ENCODE measurements around the gene ASPHD2.
"Not testable (repeated sequence)": the region's sequence is repeated elsewhere in the genome, so short reads cannot be mapped to it uniquely, and the experiment has no call there.

The ASPHD2 gene

DNA sequence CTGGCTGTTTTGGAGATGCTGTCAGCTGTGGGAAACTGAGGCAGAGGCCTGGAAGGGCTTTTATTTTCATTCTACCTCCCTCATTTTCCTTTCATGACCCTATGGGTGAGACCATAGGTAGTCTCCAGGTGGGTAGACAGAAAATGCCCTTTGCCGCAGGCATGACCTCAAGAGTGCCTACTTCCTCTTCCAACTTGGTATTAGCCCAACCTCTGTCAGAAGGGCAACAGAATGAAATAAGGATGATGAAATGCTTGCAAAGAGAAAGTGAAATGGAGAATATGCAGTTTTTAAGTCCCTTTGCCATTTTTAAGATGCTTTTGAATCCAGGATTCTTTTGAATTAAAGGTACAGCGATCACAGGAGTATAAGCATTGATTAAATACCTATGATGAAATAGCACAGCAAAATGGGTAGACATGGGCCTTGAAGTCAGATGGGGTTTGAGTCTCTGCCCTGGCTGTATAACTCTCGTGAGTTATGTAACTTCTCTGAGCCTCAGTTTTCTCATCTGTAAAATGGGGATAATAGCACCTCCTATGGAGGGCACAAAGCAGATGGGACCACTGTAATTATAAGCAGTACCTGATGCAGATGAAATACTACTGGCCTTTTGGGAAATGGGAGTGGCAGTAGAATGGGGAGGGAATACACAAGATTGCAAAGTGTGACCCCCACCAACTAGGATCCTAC is 3.7 kb downstream of the ASPHD2 start:
- no peak overlapping the region for H3K4me2 ChIP-seq
- peaks cover 50% of the 10 kb centered on the region for H4K20me1 ChIP-seq
- peaks cover 47% of the 10 kb centered on the region for H3K4me1 ChIP-seq
- H3K9ac ChIP-seq, result no peak overlapping the region
- H3K27ac ChIP-seq, result no peak overlapping the region
- H3K4me3 ChIP-seq, result no peak overlapping the region
- H3K9me3 ChIP-seq, result no peaks in the 10 kb centered on the region
- no peaks in the 10 kb centered on the region for H3K27me3 ChIP-seq
- TF ChIP-seq Cebpa-rat (IDR thresholded peaks at IDR 0.05), result no peak
- H3K36me3 ChIP-seq, result peaks cover 44% of the 10 kb centered on the region

DNA sequence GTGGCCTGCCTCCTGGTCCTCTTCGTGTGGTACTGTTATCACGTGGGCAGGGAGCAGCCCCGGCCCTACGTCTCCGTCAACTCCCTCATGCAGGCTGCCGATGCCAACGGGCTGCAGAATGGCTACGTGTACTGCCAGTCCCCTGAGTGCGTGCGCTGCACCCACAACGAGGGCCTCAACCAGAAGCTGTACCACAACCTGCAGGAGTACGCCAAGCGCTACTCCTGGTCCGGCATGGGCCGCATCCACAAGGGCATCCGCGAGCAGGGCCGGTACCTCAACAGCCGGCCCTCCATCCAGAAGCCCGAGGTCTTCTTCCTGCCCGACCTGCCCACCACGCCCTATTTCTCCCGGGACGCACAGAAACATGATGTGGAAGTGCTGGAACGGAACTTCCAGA is 4.7 kb downstream of the ASPHD2 start:
- no peak overlapping the region for H3K9ac ChIP-seq
- H3K4me1 ChIP-seq, result peaks cover 40% of the 10 kb centered on the region
- H4K20me1 ChIP-seq, result peaks cover 54% of the 10 kb centered on the region
- H3K36me3 ChIP-seq, result peaks cover 48% of the 10 kb centered on the region
- H3K27ac ChIP-seq, result no peak overlapping the region
- no peak for TF ChIP-seq Cebpa-rat (IDR thresholded peaks at IDR 0.05)
- no peaks in the 10 kb centered on the region for H3K27me3 ChIP-seq
- no peak overlapping the region for H3K4me2 ChIP-seq
- no peaks in the 10 kb centered on the region for H3K9me3 ChIP-seq
- no peak overlapping the region for H3K4me3 ChIP-seq

DNA sequence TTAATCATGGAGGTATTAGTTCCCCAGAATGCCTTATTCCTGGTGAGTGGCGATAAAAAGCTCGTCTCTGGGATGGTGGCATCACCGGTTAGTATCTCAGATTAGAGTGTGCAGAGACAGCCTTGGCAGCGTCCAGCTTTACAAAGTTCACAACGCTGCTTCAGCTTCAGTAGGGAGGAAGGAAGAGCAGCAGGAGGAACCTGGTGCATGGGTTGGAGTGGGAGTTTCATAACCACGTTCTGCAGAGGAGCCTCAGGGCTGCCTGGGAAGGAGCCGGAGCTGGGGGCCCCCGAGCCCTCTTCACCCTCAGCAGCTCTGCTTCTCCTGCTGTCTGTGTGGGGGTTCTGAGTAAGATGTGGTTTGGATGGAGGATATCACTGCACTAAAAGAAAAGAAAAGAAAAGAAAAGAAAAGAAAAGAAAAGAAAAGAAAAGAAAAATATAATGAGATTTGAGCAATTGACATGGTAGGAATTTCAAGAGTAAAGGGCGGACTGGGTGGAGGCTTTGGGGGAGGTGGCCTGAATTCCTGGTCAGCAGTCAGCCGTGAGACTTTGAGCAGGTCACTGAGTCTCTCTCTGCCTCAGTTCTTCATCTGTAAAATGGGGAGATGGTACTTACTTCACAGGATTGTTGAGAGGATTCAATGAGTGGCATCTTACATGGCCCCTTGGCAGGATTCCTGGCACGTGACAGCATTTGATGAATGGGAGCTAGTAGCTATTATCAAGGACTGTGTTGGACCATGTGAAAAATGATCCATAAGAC is 6.5 kb downstream of the ASPHD2 start:
- Histone ChIP-seq H3K9ac (peak overlapping the region; percentile 24; the same call in 1 of the 2 replicates), H3K4me3 (no peak overlapping the region), H4K20me1 (peaks cover 59% of the 10 kb centered on the region), H3K4me1 (peaks cover 30% of the 10 kb centered on the region), H3K4me2 (no peak overlapping the region), H3K36me3 (peaks cover 48% of the 10 kb centered on the region), H3K27me3 (no peaks in the 10 kb centered on the region), H3K27ac (no peak overlapping the region), H3K9me3 (no peaks in the 10 kb centered on the region)
- TF ChIP-seq Cebpa-rat (IDR thresholded peaks at IDR 0.05), result no peak

DNA sequence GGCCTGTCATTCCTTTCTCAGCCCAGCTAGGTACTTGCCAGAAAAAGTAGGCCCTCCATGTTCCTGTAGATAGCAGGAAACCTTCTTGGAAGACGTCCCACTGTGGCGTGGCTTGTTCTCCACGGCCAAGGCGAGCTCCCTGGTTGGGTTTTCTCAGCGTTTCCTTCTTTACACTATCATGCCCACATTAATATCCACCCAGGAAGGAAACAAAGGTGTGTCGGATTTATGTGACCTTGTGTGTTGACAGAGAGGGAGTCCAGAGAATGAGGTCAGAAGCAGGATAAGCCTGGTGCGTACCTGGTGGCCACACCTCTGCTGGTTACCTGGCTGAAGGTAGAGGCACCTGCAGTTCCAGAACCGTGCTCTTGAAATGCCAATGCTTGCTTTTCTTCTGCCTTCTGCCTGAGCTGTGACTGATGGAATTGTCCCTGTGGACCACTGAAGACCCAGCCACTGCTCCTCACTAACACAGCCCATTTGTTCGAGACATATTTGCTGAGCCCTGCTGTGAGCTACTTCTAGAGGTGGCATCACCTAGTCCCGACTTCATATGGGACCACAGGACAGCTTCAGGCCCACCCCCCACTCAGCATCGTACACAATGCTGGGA is 7.9 kb downstream of the ASPHD2 start:
- H3K4me1 ChIP-seq, result peaks cover 15% of the 10 kb centered on the region
- no peak for TF ChIP-seq Cebpa-rat (IDR thresholded peaks at IDR 0.05)
- H3K27ac ChIP-seq, result no peak overlapping the region
- H3K9ac ChIP-seq, result no peak overlapping the region
- H3K4me2 ChIP-seq, result 0 out of 2 replicates have a peak overlapping the region, but pooled peaks have one; percentile 6
- H3K36me3 ChIP-seq, result peaks cover 48% of the 10 kb centered on the region
- H3K4me3 ChIP-seq, result no peak overlapping the region
- H4K20me1 ChIP-seq, result peaks cover 50% of the 10 kb centered on the region; the same call in 1 of the 2 replicates
- H3K27me3 ChIP-seq, result no peaks in the 10 kb centered on the region
- H3K9me3 ChIP-seq, result no peaks in the 10 kb centered on the region

DNA sequence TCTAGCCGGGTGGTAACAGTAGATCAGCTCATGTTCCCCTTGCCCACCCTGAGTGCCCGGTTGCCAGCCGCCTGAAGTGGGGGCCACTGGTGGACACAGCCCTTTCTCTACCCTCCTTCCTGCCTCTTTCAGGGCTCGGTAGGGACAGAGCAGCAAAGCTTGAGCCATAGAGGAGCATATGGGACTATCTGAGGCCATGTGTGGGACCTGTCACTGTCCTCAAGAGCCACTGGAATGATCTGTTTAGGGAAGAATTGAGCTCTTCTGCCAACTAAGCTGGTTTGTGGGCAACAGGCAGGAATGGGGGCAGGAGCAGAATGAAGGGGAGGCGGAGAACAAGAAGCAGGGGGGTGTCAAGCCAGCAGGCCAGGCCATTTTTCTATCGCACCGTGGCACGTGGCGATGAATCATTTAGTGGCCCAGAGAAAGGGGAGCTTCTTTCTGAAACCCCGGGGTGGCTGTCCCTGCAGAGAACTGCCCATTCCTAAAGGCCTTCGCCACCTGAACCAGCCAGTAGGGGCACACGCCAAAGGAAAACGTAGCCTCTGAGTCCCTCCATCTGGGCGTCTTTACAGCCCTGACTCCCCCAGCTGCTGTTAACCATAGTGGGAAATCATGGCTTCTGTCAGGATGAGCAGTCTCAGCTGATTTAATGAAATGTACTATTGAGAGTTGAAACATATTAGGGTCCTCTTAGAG is 8.8 kb downstream of the ASPHD2 start:
- H3K9me3 ChIP-seq, result no peaks in the 10 kb centered on the region
- H3K4me2 ChIP-seq, result no peak overlapping the region
- H3K27me3 ChIP-seq, result no peaks in the 10 kb centered on the region
- peaks cover 7% of the 10 kb centered on the region for H3K4me1 ChIP-seq
- H3K9ac ChIP-seq, result no peak overlapping the region
- no peak overlapping the region for H3K27ac ChIP-seq
- H4K20me1 ChIP-seq, result peaks cover 58% of the 10 kb centered on the region; the same call in 1 of the 2 replicates
- H3K36me3 ChIP-seq, result peaks cover 57% of the 10 kb centered on the region
- no peak for TF ChIP-seq Cebpa-rat (IDR thresholded peaks at IDR 0.05)
- no peak overlapping the region for H3K4me3 ChIP-seq

DNA sequence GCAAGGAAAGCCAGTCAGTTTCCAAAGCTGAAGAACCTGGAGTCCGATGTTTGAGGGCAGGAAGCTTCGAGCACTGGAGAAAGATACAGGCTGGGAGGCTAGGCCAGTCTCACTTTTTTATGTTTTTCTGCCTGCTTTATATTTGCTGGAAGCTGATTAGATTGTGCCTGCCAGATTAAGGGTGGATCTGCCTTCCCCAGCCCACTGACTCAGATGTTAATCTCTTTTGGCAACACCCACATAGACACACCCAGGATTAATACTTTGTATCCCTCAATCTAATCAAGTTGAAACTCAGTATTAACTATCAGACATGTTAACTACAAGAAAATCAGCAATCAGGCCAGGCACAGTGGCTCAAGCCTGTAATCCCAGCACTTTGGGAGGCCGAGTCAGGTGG is 9.7 kb downstream of the ASPHD2 start:
- not testable (repeated sequence) for H3K9ac ChIP-seq, H3K4me3 ChIP-seq, H3K27ac ChIP-seq, H3K9me3 ChIP-seq, H3K27me3 ChIP-seq, H3K4me1 ChIP-seq, H3K4me2 ChIP-seq
- peaks cover 59% of the 10 kb centered on the region for H3K36me3 ChIP-seq
- peaks cover 68% of the 10 kb centered on the region for H4K20me1 ChIP-seq

DNA sequence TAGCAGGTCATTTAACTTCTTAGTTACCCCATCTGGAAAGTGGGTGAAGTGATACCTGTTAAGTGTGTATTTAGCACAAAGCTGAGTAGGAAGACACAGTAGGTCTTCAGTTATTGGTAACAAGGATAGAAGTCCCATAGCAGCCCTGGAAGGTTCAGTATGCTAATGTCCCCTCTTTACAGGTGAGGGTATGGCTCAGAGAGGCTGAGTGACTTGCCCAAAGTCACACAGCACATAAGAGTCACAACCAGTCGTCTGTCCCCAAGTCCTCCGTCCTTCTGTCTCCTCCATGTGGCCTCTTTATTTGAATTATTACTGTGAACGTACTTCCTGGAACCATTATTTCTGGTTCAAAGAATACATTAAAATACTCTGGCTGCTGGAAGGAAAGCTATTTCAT is 10.5 kb downstream of the ASPHD2 start:
- Histone ChIP-seq H3K4me3 (no peak overlapping the region), H3K36me3 (peaks cover 59% of the 10 kb centered on the region), H3K9ac (no peak overlapping the region), H3K9me3 (no peaks in the 10 kb centered on the region), H3K4me1 (peaks cover 13% of the 10 kb centered on the region), H3K27me3 (no peaks in the 10 kb centered on the region), H3K27ac (no peak overlapping the region), H4K20me1 (peaks cover 76% of the 10 kb centered on the region), H3K4me2 (no peak overlapping the region)
- no peak for TF ChIP-seq Cebpa-rat (IDR thresholded peaks at IDR 0.05)

DNA sequence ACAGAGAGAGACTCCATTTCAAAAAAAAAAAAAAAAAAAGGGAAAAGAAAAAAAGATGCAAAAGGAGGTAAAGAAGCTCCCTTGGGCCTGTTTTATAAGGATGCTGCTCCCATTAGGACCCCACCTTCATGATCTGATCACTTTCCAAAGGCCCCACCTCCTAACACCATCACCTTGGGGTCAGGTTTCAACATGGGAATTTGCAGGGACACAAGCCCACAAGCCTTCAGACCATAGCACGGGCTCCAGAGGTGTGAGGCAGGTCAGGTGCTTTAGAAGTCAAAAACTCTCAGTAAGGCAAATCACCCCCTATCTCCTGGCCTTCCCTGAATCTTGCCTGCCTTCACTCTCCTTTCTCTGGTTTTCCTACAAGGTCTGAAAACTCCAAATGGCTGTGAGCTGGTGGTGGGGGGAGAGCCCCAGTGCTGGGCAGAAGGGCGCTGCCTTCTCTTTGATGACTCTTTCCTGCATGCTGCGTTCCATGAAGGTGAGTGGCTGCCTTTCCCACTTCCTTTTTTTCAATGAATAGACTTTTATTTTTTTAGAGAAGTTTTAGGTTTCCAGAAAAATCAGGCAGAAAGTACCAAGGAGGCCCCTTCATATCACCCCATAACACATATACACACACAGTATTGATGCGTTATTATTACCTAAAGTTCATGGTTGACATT is 13.2 kb downstream of the ASPHD2 start:
- Histone ChIP-seq H3K27ac (no peak overlapping the region), H3K4me1 (peaks cover 14% of the 10 kb centered on the region), H3K4me2 (no peak overlapping the region), H3K27me3 (no peaks in the 10 kb centered on the region), H3K9ac (no peak overlapping the region), H3K9me3 (no peaks in the 10 kb centered on the region), H3K36me3 (peaks cover 34% of the 10 kb centered on the region), H4K20me1 (peaks cover 76% of the 10 kb centered on the region), H3K4me3 (no peak overlapping the region)
- TF ChIP-seq Cebpa-rat (IDR thresholded peaks at IDR 0.05), result no peak

Measured in BLaER1 (cell line).